ENCODE data around the gene INCENP. TPM values are rescaled to one million over a fixed set of nuclear protein-coding genes. Genes with fewer than 3 reads are reported as not detected.

The INCENP gene
- total RNA-seq, 1 experiment from 2014 or later, result 101 TPM

DNA sequence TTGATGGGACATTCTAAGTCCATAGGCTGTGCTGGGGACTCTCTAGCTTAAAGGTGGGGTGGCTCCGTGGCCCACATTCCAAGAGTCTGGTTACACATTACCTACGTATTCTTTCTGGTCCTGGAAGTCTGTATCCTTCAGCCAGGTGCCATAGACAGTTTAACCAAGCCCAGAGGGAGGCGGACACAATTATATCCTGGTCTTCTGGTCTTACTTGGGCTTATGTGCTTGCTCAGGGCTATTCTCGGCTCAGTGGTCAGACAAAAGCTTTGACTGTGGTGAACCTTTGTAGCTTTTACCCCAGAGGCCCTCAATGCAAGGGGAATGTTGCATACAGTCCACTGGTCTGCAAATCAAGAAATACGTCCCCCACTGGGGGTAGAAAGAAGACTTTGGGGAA lies 3.4 kb upstream of the INCENP start:
- no TSS peak for BruUV-seq (replicated peaks)
- no peaks in the 10 kb centered on the region for H3K36me3 ChIP-seq (ENCODE audit: control insufficient read depth, insufficient read depth, low read length)
- ChIA-PET CTCF (no interaction called here), POLR2A (no interaction called here)
- Mint-ChIP-seq H3K27me3 (ENCODE audit: insufficient read depth, unreplicated experiment) (no peaks in the 10 kb centered on the region), H3K9me3 (ENCODE audit: unreplicated experiment) (peaks cover 10% of the 10 kb centered on the region), H3K4me1 (ENCODE audit: low read depth, unreplicated experiment) (peaks cover 10% of the 10 kb centered on the region), H3K4me3 (ENCODE audit: unreplicated experiment) (no peak overlapping the region), H3K36me3 (ENCODE audit: insufficient read depth, unreplicated experiment) (peaks cover 20% of the 10 kb centered on the region), H3K27ac (ENCODE audit: unreplicated experiment) (no peak overlapping the region)
- TF ChIP-seq, protein P1, sequence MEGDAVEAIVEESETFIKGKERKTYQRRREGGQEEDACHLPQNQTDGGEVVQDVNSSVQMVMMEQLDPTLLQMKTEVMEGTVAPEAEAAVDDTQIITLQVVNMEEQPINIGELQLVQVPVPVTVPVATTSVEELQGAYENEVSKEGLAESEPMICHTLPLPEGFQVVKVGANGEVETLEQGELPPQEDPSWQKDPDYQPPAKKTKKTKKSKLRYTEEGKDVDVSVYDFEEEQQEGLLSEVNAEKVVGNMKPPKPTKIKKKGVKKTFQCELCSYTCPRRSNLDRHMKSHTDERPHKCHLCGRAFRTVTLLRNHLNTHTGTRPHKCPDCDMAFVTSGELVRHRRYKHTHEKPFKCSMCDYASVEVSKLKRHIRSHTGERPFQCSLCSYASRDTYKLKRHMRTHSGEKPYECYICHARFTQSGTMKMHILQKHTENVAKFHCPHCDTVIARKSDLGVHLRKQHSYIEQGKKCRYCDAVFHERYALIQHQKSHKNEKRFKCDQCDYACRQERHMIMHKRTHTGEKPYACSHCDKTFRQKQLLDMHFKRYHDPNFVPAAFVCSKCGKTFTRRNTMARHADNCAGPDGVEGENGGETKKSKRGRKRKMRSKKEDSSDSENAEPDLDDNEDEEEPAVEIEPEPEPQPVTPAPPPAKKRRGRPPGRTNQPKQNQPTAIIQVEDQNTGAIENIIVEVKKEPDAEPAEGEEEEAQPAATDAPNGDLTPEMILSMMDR (IDR thresholded peaks at IDR 0.05; ENCODE audit: insufficient read depth in 1 of 2, low read depth in 1 of 2, low read length in 1 of 2, severe bottlenecking in 1 of 2, unreplicated experiment in 1 of 2), result no peak
- peaks cover 5% of the 10 kb centered on the region for H3K4me1 ChIP-seq
- peaks cover 10% of the 10 kb centered on the region for H3K9me3 ChIP-seq
- no peak for DNase-seq
- intact Hi-C loops (cut with micrococcal nuclease; ENCODE audit: unreplicated experiment), result no loop called here
- no peak overlapping the region for H3K4me3 ChIP-seq (ENCODE audit: low read depth, low read length)
- no peaks in the 10 kb centered on the region for H3K27me3 ChIP-seq (replicated peaks; ENCODE audit: control insufficient read depth, insufficient read depth, low read length)

DNA sequence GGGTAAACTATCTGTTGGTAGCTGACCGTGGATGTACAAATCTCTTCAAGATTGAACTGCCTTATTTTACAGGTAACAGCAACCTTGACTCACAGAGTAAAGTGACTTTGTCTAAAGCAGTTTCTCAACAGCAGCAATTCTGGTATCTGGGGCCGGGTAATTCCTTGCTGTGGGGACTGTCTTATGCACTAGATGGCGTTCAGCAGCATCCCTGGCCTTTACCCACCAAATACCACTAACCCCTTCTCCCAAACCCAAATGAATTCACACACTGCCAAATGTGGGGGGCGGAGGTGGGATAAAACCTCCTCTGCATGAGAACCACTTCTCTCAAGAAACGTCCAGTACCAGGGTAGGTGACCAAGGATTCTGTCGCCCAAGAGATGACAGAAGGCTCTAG lies 1.7 kb upstream of the INCENP start:
- Histone ChIP-seq H3K36me3 (ENCODE audit: control insufficient read depth, insufficient read depth, low read length) (no peaks in the 10 kb centered on the region), H3K9me3 (no peaks in the 10 kb centered on the region), H3K27me3 (replicated peaks; ENCODE audit: control insufficient read depth, insufficient read depth, low read length) (no peaks in the 10 kb centered on the region), H3K4me1 (peaks cover 5% of the 10 kb centered on the region), H3K4me3 (ENCODE audit: low read depth, low read length) (no peak overlapping the region)
- TF ChIP-seq, protein P1 (IDR thresholded peaks at IDR 0.05; ENCODE audit: insufficient read depth in 1 of 2, low read depth in 1 of 2, low read length in 1 of 2, severe bottlenecking in 1 of 2, unreplicated experiment in 1 of 2), result peak in 1 of 2 experiments; percentile 26
- no peak overlapping the region for H3K27ac Mint-ChIP-seq (ENCODE audit: unreplicated experiment)
- peak in 1 of 2 experiments; percentile 26 for DNase-seq
- ChIA-PET CTCF (no interaction called here), POLR2A (no interaction called here)
- no peaks in the 10 kb centered on the region for H3K9me3 Mint-ChIP-seq (ENCODE audit: unreplicated experiment)
- no peak overlapping the region for H3K4me3 Mint-ChIP-seq (ENCODE audit: unreplicated experiment)
- H3K36me3 Mint-ChIP-seq (ENCODE audit: insufficient read depth, unreplicated experiment), result peaks cover 22% of the 10 kb centered on the region
- peaks cover 14% of the 10 kb centered on the region for H3K4me1 Mint-ChIP-seq (ENCODE audit: low read depth, unreplicated experiment)
- no peaks in the 10 kb centered on the region for H3K27me3 Mint-ChIP-seq (ENCODE audit: insufficient read depth, unreplicated experiment)
- no TSS peak for BruUV-seq (replicated peaks)
- intact Hi-C loops (cut with micrococcal nuclease; ENCODE audit: unreplicated experiment), result no loop called here

DNA sequence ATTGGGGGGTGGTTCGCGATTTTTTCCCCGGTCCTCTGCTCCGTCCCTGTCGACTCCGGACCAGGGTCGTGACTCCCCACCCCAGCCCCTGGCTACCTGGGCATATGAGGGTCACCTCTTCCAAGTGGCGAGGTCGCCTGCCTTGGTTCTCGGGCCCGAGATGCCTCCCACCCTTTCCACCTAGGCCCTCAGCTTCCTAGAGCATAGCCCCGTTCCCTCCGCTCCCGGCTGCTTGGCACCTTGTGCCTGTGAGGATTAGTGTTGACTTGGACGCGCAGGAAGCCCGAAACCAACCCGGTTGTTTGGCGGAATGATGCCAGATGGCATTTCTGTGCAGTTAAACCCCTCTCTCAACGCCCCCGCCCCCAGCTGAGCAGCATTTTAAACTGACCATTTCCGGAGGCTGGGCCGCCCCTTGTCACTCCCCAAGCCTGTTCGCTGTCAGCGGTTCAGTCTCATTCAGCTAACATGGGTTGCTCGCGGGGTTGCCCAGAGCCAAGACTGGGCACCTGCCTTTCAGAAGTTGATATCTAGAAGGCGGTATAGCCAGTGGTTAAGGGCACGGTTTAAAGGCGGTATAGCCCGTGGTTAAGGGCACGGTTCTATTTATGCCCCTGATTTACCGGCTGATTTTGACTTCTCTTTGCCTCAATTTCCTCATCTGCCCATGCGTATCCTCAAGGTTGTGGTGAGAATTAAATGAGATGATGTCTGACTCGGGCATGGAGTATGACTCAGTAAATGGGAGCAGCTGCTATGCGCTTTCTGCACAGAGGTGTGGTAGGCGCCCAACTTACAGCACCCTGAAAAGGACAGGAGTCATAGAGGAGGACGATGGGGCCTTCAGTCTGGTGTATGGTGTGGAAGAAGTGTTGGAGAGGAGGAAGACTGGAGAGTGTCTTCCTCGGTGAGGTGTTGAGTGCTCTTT lies 639 bp downstream of the INCENP start:
- TF ChIP-seq, protein P1 (IDR thresholded peaks at IDR 0.05; ENCODE audit: insufficient read depth in 1 of 2, low read depth in 1 of 2, low read length in 1 of 2, severe bottlenecking in 1 of 2, unreplicated experiment in 1 of 2), result no peak
- peaks cover 5% of the 10 kb centered on the region for H3K4me1 ChIP-seq
- Mint-ChIP-seq H3K27me3 (ENCODE audit: insufficient read depth, unreplicated experiment) (no peaks in the 10 kb centered on the region), H3K4me1 (ENCODE audit: low read depth, unreplicated experiment) (peaks cover 14% of the 10 kb centered on the region), H3K9me3 (ENCODE audit: unreplicated experiment) (no peaks in the 10 kb centered on the region), H3K27ac (ENCODE audit: unreplicated experiment) (peak overlapping the region; percentile 98), H3K36me3 (ENCODE audit: insufficient read depth, unreplicated experiment) (peaks cover 37% of the 10 kb centered on the region), H3K4me3 (ENCODE audit: unreplicated experiment) (peak overlapping the region; percentile 98)
- POLR2A ChIA-PET, result interaction anchor here (0.5 to 1.4 kb wide), 7 partner anchors 10 to 332 kb away, joined by 3 to 7 read pairs (median 4); partner anchors contain the start of genes FTH1 and TMEM258
- BruUV-seq (replicated peaks), result TSS peak; percentile 96
- DNase-seq, result peak in 1 of 2 experiments; percentile 61
- H3K4me3 ChIP-seq (ENCODE audit: low read depth, low read length), result peak overlapping the region; percentile 96
- intact Hi-C loops (cut with micrococcal nuclease; ENCODE audit: unreplicated experiment), result no loop called here
- CTCF ChIA-PET, result interaction anchor here (0.9 to 1.0 kb wide), 3 partner anchors 12 to 43 kb away, joined by 4 to 7 read pairs (median 5); no protein-coding TSS in a partner anchor
- peaks cover 4% of the 10 kb centered on the region for H3K36me3 ChIP-seq (ENCODE audit: control insufficient read depth, insufficient read depth, low read length)
- H3K9me3 ChIP-seq, result no peaks in the 10 kb centered on the region
- no peaks in the 10 kb centered on the region for H3K27me3 ChIP-seq (replicated peaks; ENCODE audit: control insufficient read depth, insufficient read depth, low read length)

All from Caco-2 (cell line).